Prostate gland (tissue), 2 donors: ENCODE measurements around the gene ATP8B2.

ENCODE experiments used
- CTCF ChIP-seq, 4 experiments: fragments of 200-600 bp in 2 of 4; fragments of 450-650 bp in 2 of 4; sonication (generic) in 2 of 4; IDR thresholded peaks; 1 replicate in 3 of 4; 2 replicates in 1 of 4; pipeline ENCODE4 v1.5.1; 2016 to 2019; ENCODE audit warnings: antibody characterized with exemption in 4 of 4, mild to moderate bottlenecking in 2 of 4, moderate library complexity in 2 of 4
- POLR2A ChIP-seq: fragments of 450-650 bp; IDR thresholded peaks from one replicate; pipeline ENCODE4 v1.6.1; 2016; ENCODE audit warnings: antibody characterized with exemption, mild to moderate bottlenecking
- POLR2AphosphoS5 ChIP-seq: sonication (generic); formaldehyde crosslinking; IDR thresholded peaks from one replicate; pipeline ENCODE4 v1.6.1; 2017; ENCODE audit warnings: antibody characterized with exemption

- TF ChIP-seq CTCF (IDR thresholded peaks at IDR 0.05) (no peak), POLR2A (no peak), POLR2AphosphoS5 (no peak)
Measured at GRCh38 chr1:154400381-154400801, 75.1 kb downstream of the ATP8B2 start.
